ENCODE results near the gene RIPK1. TPM values are rescaled to one million over a fixed set of nuclear protein-coding genes. Genes with fewer than 3 reads are reported as not detected.
"Not testable (repeated sequence)": the region's sequence is repeated elsewhere in the genome, so short reads cannot be mapped to it uniquely, and the experiment has no call there.

The RIPK1 gene
- total RNA-seq, 1 donor from 2014 or later = 4.9 TPM

DNA sequence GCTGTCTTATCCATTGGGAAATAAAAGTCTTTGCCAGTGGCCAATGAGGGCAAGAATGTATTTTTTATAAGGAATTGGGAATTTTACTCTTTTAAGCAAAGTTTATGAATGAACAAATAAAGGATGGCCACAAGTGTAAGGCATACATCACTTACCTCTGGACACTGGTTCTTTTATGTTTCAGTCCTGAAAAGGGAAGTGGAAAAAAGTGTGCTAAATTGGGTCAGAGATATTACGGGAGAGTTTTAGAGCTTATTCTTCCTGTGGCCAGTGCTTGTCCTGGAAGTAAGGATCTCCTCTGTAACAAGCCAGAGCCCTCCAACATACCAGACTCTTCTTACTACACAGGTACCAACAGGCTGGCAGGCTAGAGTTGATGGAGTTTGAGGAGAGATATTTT is 22.5 kb upstream of the RIPK1 start:
- peaks cover 13% of the 10 kb centered on the region for H3K4me1 Mint-ChIP-seq
- H3K9me3 ChIP-seq (ENCODE audit: low read depth) = no peaks in the 10 kb centered on the region
- TF ChIP-seq, protein P1, sequence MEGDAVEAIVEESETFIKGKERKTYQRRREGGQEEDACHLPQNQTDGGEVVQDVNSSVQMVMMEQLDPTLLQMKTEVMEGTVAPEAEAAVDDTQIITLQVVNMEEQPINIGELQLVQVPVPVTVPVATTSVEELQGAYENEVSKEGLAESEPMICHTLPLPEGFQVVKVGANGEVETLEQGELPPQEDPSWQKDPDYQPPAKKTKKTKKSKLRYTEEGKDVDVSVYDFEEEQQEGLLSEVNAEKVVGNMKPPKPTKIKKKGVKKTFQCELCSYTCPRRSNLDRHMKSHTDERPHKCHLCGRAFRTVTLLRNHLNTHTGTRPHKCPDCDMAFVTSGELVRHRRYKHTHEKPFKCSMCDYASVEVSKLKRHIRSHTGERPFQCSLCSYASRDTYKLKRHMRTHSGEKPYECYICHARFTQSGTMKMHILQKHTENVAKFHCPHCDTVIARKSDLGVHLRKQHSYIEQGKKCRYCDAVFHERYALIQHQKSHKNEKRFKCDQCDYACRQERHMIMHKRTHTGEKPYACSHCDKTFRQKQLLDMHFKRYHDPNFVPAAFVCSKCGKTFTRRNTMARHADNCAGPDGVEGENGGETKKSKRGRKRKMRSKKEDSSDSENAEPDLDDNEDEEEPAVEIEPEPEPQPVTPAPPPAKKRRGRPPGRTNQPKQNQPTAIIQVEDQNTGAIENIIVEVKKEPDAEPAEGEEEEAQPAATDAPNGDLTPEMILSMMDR (IDR thresholded peaks at IDR 0.05) = no peak
- no peak for TF ChIP-seq EZH2 (IDR thresholded peaks at IDR 0.05)
- no peak for TF ChIP-seq EZH2phosphoT487 (IDR thresholded peaks at IDR 0.05)
- H3K79me2 ChIP-seq (ENCODE audit: low read depth) = no peaks in the 10 kb centered on the region
- H3K27me3 Mint-ChIP-seq (ENCODE audit: insufficient read depth, low read depth) = peaks cover under 1% of the 10 kb centered on the region
- no peaks in the 10 kb centered on the region for H3K36me3 ChIP-seq
- no peak overlapping the region for H3K4me2 ChIP-seq
- H3K27ac Mint-ChIP-seq = no peak overlapping the region
- no peak overlapping the region for H3K9ac ChIP-seq
- no peak overlapping the region for H3K27ac ChIP-seq
- no peak overlapping the region for H3K4me3 Mint-ChIP-seq
- H3K4me1 ChIP-seq = peaks cover 18% of the 10 kb centered on the region
- peaks cover 17% of the 10 kb centered on the region for H3K27me3 ChIP-seq
- H2AFZ ChIP-seq (replicated peaks) = no peak overlapping the region
- no peak for DNase-seq (ENCODE audit: low spot score)
- H4K20me1 ChIP-seq (ENCODE audit: low read depth) = no peaks in the 10 kb centered on the region
- H3K36me3 Mint-ChIP-seq = no peaks in the 10 kb centered on the region
- no peaks in the 10 kb centered on the region for H3K9me3 Mint-ChIP-seq
- peaks cover 22% of the 10 kb centered on the region for H3F3A ChIP-seq (ENCODE audit: low read depth)
- H3K4me3 ChIP-seq = no peak overlapping the region

DNA sequence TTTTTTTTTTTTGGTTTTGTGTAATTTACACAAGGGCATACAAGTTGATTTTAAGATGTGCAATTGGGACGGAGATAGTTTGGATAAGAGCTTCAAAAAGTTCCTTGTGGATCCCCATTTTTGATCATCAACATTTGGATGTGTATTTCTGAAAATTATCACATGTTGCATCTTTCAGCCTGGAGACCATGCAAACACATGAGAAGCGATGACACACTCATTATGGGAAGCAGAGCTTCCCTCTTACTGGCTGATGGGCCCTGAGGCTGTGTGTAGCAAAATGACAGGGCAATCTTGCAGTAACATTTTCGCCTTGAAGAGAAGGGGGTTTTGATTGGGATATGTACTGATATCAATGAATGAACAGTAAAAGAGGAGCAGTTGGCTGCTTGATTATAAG is 22.0 kb upstream of the RIPK1 start:
- Mint-ChIP-seq H3K27me3 (ENCODE audit: insufficient read depth, low read depth) (peaks cover 2% of the 10 kb centered on the region), H3K9me3 (no peaks in the 10 kb centered on the region), H3K27ac (no peak overlapping the region), H3K4me1 (peaks cover 8% of the 10 kb centered on the region), H3K4me3 (no peak overlapping the region), H3K36me3 (no peaks in the 10 kb centered on the region)
- Histone ChIP-seq H2AFZ (replicated peaks) (no peak overlapping the region), H3K9ac (no peak overlapping the region), H4K20me1 (ENCODE audit: low read depth) (no peaks in the 10 kb centered on the region), H3K27me3 (peaks cover 20% of the 10 kb centered on the region), H3K4me2 (no peak overlapping the region), H3K4me3 (no peak overlapping the region), H3K79me2 (ENCODE audit: low read depth) (no peaks in the 10 kb centered on the region), H3K36me3 (no peaks in the 10 kb centered on the region), H3K27ac (no peak overlapping the region), H3K4me1 (peaks cover 12% of the 10 kb centered on the region), H3F3A (ENCODE audit: low read depth) (peaks cover 17% of the 10 kb centered on the region), H3K9me3 (ENCODE audit: low read depth) (no peaks in the 10 kb centered on the region)
- DNase-seq (ENCODE audit: low spot score) = no peak
- TF ChIP-seq EZH2 (IDR thresholded peaks at IDR 0.05) = no peak
- TF ChIP-seq, protein P1 (IDR thresholded peaks at IDR 0.05) = no peak

DNA sequence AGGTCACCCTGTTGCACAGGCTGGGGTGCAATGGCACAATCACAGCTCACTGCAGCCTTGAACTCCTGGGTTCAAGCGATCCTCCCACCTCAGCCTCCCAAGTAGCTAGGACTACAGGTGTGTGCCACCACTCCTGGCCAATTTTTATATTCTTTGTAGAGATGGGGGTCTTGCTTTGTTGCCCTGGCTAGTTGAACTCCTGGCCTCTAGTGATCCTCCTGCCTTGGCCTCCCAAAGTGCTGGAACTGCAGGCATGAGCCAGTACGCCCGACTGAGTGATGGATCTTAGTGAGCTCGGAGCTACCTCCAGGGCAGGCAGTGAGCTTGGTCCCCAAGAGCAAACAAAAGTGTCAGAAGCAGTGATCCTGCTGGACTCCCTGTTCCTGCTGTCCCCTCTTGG is 20.3 kb upstream of the RIPK1 start:
- H3K79me2 ChIP-seq (ENCODE audit: low read depth); H3K9me3 Mint-ChIP-seq; H3K4me1 ChIP-seq; H3K9ac ChIP-seq; H3K4me1 Mint-ChIP-seq; H3K27me3 Mint-ChIP-seq (ENCODE audit: insufficient read depth, low read depth); H3K4me2 ChIP-seq; H3K9me3 ChIP-seq (ENCODE audit: low read depth); H3K4me3 Mint-ChIP-seq; H3K4me3 ChIP-seq; H3K27ac ChIP-seq; DNase-seq (ENCODE audit: low spot score); H3F3A ChIP-seq (ENCODE audit: low read depth); H4K20me1 ChIP-seq (ENCODE audit: low read depth); H3K36me3 ChIP-seq; H3K27ac Mint-ChIP-seq; H3K36me3 Mint-ChIP-seq; H2AFZ ChIP-seq (replicated peaks): not testable (repeated sequence)
- peaks cover 30% of the 10 kb centered on the region for H3K27me3 ChIP-seq

GRCh38 chr6:3052481-3053230 is 15.6 kb upstream of the RIPK1 start:
- H3K9me3 Mint-ChIP-seq = peaks cover 2% of the 10 kb centered on the region
- no peak overlapping the region for H2AFZ ChIP-seq (replicated peaks)
- no peaks in the 10 kb centered on the region for H4K20me1 ChIP-seq (ENCODE audit: low read depth)
- H3K27me3 Mint-ChIP-seq (ENCODE audit: insufficient read depth, low read depth) = peaks cover 19% of the 10 kb centered on the region
- H3K4me3 ChIP-seq = peak overlapping the region; percentile 54
- peak overlapping the region; percentile 30 for H3K4me3 Mint-ChIP-seq
- peaks cover 28% of the 10 kb centered on the region for H3F3A ChIP-seq (ENCODE audit: low read depth)
- peaks cover 2% of the 10 kb centered on the region for H3K36me3 Mint-ChIP-seq
- peaks cover 46% of the 10 kb centered on the region for H3K27me3 ChIP-seq
- H3K9me3 ChIP-seq (ENCODE audit: low read depth) = no peaks in the 10 kb centered on the region
- H3K4me2 ChIP-seq = peak overlapping the region; percentile 74
- no peak overlapping the region for H3K27ac Mint-ChIP-seq
- DNase-seq (ENCODE audit: low spot score) = peak; percentile 15
- no peak overlapping the region for H3K27ac ChIP-seq
- peaks cover 24% of the 10 kb centered on the region for H3K4me1 ChIP-seq
- H3K4me1 Mint-ChIP-seq = peaks cover 26% of the 10 kb centered on the region
- no peak overlapping the region for H3K9ac ChIP-seq
- H3K36me3 ChIP-seq = no peaks in the 10 kb centered on the region
- TF ChIP-seq EZH2 (IDR thresholded peaks at IDR 0.05) (no peak), EZH2phosphoT487 (IDR thresholded peaks at IDR 0.05) (no peak)
- TF ChIP-seq, protein P1 (IDR thresholded peaks at IDR 0.05) = no peak
- H3K79me2 ChIP-seq (ENCODE audit: low read depth) = no peaks in the 10 kb centered on the region
